GM12801 (cell line): ENCODE measurements around the gene FAM241A.

Source experiments
- CTCF ChIP-seq: IDR thresholded peaks from one replicate; pipeline ENCODE4 v1.5.1; 2011; ENCODE audit warnings: control low read depth; ENCODE audit not compliant: insufficient read length; ENCODE audit errors: extremely low read depth

FAM241A gene

GRCh38 chr4:112111306-112111705 is 33.9 kb upstream of the FAM241A start:
- TF ChIP-seq CTCF, result no peak

- no peak for TF ChIP-seq CTCF
These were observed 32.6 kb upstream of the FAM241A start for GRCh38 chr4:112112590-112113170.

GRCh38 chr4:112113864-112114263 is 31.4 kb upstream of the FAM241A start:
- TF ChIP-seq CTCF, result no peak

- no peak for TF ChIP-seq CTCF
These were observed 30.8 kb upstream of the FAM241A start for GRCh38 chr4:112114452-112114851.

GRCh38 chr4:112118742-112119352 is 26.4 kb upstream of the FAM241A start:
- TF ChIP-seq CTCF, result no peak

- TF ChIP-seq CTCF, result no peak
These were observed 25.9 kb upstream of the FAM241A start for GRCh38 chr4:112119353-112119783.

- TF ChIP-seq CTCF, result no peak
These were observed 25.2 kb upstream of the FAM241A start for GRCh38 chr4:112120021-112120420.
